ENCODE results near the gene CCDC34.

Gene CCDC34

DNA sequence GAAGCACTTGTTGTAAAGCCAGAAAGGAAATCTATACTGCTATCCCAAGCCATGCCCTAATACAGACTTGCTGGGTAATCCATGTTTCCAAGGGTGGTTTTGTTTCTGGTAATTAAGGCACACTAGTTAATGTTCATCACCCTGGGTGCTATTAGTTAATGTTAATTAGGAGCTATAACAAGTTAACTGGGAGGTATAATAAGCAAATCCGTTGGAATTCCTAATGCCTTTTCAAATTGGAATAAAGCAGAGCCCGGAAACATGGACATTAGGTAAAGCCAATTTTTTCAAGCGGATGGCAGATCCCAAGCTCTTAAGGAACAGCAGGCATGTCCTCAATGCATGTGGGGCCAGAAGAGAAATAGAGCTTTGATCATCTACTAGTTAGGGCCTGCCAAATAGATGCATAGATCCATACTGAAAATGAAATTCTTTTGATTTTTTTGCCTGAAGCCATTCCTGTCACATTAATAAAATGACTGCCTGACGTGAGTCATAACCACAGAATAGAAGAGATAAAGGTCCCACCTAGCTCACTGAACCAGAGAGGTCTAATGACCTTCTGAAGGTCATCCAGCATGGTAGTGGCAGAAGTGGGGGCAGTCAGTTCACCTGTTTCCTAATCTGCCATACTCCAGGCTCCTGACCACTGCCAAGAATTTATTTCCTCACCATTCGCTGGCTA lies 28.5 kb upstream of the CCDC34 start:
- no peak for DNase-seq

DNA sequence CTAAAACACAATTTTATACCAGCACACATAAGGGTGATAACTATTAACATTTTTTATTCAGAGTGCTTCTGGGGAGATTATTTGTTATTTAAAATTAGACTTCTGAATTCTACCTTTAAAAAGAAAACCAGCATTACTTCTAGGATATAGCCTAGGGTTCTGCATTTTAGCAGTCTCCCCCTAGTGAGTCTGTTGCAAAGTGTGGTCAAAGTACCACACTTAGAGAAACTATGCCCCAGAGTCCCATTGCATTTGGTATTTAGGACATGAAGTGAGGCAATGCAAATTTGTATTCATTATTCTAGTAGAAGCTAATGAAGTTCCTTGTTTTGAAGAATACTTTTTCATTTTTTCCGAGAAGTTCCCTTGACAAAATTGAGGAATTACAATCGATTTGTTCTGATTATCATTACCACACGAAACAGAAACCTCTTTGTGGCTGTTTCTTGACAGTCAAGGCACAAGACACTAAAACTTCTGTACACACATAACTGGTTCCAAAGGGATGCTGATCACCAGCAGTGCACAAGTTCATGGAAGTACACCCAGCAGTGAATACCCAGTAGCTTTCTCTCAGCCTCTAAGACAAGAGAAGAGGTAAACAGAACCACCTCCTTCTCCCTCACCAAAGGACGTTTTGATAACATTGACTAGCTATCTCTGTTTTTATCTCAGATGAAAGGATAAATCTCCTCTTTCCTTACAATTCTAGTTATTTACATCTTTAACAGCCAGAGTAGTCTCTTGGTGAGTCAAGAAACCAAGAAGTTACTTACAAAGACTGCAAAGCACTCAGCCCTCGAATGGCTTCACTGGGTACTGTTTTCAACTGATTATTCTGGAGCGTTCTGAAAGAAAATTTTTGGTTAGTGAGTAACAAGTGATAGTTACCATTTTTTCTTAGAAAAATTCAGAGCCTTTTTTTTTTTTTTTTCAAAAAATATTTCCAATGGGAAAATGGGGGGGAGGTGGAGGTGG lies 27.6 kb upstream of the CCDC34 start:
- DNase-seq = no peak

DNA sequence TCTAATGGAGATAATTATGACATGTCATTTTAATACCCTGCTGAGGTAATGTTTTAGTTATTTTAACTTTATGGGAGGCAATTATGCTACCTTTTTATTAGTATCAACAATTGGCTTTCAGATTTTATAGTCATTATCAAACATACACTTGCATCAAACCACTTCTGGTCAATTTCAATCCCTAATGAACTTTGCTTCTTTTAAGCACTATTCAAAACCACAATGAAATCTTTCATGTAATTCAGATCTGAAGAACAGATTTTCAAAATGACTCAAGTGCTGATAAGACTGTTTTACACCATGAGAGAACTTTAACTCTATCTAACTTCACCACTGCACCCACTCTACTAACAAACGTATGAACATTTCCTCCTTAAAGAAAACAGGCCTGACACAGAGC lies 25.9 kb upstream of the CCDC34 start:
- DNase-seq = no peak

DNA sequence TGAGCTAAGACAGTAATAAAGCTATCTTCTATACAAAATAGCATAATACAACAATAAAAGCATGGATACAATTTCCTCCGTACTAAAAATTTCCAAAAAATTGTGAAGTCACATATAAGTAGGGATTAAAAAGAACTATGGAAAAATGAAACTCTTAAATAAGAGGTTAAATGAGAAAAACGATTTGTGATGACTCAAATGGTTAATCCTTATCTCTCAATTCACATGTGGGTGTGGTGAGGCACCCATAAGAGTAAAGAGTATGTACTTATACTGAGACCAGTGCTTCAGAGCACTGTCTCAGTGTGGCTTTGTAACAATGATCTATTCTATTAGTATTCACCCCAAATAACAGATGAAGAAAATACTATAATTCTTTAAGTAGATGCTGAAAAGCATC lies 25.0 kb upstream of the CCDC34 start:
- DNase-seq = no peak

DNA sequence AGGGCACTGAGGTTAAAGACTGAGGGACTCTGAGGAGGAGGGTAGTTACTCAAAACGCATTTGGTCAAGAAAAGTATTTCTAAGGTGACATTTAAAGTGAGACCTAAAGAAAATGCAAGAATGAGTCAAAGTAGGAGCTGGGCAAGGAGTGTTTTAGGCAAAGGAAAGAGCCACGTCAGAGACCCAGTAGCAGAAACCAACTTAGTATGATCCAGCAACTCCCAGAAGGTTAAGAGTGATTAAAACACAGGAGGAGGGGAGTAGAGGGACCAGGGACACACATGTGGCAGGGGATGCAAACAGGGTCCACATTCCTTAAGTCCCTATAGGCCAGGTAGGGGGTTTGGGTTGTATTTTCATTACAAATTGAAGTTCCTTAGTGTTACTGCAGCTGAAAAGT lies 24.3 kb upstream of the CCDC34 start:
- DNase-seq = no peak

DNA sequence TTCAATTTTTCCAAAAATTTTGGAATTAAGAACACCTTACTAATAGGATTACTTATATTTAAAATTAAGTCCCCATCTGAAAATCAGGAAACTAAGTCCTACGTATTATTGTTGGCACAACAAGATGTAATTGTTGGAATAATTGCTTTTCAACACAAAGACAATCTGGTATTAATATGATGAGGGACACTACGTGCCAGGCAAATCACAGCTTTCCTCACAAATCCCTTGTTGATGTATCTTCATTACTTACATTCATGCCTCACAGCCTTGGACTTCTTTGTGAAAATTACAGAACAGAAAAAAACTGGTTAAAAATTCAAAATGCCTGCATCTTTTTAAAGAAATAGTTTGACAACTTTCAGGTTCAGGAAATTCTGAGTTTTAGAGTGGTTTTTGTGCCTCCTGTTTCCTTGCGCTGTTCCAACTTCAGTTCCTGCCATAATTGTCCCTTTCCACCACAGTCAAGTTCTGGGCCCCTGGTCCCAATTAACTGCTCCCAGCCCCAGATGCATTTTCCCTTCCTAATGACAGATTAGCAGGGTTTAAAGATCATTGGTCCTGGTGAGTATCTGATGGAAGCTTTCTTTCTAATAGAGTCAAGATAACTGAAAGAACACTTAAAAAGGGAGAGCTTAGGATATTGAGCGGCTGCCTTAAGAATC lies 23.3 kb upstream of the CCDC34 start:
- no peak for DNase-seq

DNA sequence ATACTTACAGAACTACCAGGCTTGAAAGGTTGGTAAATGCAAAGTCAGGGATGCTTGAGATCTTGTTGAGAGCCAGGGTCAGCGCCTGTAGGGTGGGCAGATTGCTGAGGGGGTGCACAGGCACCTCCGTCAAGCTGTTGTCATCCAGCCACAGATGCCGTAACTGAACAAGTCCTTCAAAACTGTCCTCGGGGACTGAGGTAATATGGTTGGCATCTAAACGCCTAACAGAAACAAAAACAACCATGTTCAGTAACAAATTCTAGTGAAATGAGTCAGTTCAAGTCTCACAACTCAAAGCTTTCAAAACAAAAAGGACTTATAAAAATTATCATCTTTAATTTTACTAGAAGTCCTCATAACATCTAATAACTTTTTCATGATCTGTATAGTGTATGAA lies 22.2 kb upstream of the CCDC34 start:
- no peak for DNase-seq

DNA sequence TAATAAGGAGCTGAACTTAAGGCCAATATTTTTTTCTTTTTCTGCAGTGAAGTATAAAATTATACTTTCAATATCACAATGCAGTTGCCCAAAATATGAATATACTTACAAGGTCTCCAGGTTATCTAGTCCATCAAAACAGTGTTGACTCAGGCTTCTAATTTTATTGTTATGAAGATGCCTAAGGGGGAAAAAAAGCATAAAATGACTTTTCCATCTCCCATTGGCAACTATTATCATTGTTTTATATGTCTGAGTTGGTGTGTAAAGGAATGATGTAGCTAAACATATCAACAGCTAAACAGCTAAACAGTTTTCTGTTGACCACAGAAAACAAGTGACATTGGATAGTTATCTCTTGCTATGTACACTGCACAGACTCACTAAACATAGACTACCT lies 21.2 kb upstream of the CCDC34 start:
- no peak for DNase-seq

DNA sequence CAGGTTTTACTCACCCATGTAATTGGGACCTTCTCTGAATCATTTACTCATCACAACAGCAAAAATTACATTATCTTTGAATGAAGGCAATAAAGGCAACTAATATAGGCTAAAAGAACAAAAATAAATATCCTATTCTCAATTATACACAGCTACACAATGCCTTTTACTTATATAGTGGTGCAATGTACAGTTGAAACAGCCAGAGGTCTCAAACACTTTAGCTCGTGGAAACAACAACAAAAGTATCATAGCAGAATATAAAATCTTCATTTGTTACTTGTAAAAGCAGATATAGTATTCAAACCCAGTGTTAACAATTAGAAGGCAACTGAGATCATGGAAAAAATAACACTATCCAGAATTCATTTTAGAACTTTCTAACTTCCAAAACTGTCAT lies 20.6 kb upstream of the CCDC34 start:
- no peak for DNase-seq

DNA sequence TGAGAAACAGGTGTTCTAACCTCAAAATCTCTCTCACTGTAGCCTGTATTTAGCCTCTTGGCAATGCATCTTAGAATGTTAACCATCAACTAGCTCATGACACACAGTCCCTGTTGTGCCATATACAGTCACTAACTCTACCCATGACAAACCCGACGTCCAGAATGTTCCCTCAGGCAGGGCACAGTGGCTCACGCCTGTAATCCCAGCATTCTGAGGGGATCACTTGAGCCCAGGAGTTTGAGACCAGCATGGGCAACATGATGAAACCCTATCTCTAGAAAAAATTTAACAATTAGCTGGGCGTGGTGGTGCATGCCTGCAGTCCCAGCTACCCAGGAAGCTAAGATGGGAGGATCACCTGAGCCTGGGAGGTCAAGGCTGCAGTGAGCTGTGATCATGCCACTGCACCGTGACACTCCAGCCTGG lies 18.2 kb upstream of the CCDC34 start:
- DNase-seq = no peak

DNA sequence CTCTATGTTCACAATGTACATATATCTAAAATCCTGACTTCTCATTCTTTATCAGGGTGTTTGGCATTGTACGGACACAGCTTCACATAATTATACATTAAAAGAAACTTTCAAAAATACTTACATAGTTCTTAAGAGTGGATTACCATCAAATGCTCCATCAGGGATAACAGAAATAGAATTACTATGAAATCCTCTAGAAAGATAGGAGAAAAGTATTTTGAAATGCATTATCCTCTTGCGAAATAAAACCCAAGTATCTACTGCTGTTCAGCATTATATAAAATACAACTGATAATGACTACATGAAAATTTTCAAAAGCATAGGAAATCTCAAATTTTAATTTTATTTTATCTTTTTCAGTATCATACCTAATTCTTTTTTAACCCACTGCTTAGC lies 17.8 kb upstream of the CCDC34 start:
- no peak for DNase-seq

DNA sequence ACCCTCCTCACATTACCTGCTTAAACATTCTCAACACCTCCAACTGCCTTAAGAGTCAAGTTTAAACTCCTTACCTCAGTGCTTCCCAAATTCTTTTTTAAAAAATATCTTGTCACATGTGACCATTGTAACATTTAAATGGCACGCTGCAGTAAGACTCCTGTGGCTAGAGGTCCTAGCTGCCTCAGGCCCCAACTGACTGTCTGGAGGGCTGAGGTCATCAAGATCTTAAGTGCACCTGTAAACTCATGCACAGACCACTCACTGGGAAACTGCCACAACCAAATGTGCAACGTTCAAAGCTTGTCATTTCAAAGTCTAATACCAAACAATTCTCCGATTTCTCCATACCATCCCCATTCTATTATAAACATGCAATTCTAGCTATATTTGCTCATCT lies 16.4 kb upstream of the CCDC34 start:
- DNase-seq = no peak

DNA sequence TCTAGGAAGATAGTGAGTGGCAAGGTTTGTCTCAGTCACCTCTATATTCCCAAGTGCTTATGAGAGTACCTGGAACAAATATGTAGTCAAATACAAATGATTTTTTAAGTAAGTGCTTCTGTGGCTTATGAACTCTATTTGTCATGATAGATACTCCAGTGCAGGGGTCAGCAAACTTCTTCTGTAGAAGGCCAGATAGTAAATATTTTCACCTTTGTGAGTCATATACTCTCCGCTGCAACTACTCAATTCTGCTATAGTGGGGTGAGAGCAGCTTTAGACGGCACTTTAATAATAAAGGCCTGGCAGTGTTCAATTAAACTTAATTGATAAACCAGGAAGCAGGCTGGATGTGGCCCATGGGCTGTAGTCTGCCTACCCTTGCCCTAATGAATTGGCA lies 12.4 kb upstream of the CCDC34 start:
- DNase-seq = no peak

DNA sequence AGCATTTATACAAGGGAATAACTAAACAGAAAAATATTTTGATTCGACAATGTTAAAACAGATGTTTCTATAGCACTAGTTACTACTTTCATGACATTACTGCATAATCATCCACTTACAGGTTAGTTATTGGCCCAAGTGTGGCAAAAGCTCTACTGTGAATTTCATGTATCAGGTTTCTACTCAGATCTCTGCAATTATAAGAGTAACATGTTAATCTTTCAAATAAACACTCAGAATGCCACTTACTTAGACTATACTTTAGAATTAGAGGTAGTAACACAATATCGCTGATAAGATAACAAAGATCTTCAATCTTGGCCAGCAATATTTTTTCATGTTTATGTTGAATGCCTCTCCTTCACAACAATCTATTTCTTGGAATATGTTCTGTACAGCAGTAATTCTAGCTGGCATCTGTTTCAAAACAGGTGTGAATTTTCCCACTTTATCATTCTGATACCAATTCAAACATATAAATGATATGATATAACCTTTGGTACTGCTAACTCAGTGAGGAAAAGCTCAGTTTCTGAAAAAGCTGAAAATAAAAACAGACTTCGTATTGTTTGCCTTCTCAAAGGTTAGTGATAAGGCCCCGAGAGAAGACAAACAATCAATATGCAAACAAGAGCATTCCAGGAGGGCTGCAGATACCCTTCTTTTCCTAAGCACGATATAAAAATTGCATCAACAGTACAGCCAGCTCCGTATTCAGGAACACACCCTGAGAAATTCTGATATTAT lies 11.0 kb upstream of the CCDC34 start:
- DNase-seq = no peak

DNA sequence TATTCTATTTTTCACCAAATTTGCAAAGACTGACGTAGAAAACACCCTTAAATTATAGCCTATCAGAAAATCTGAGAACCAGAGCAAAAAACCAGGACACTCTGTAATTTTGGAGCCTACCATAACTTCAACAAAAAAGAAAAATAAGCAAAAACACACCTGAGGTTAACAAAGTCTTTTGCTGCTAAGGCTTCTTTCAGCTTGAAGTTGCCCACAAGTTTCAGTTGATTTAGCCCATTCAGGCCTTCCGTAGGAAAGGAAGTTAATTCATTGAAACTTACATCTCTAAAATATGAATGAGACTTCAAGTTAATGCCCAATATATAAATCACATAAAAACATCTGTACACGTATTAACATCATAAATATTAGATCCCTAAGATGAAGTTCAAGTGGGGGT lies 10.4 kb upstream of the CCDC34 start:
- no peak for DNase-seq

DNA sequence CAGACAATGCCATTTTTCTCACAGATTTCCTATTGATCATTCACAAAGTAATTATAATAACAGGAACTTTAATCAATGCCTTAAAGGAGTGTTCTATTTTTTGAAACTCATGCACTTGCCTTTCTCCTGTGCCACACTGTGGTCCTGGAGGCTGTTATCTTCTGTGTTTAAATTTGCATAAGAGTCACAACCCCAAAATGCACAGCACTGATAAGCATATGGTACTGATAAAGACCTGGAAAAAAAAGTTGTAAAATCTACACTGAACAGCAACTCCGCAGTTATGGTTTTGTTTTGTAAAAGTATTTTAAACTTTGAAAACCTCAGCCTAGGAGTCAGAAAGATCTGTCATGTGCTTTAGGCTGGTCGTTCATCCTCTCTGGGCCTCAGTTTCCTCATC lies 9.1 kb upstream of the CCDC34 start:
- no peak for DNase-seq

DNA sequence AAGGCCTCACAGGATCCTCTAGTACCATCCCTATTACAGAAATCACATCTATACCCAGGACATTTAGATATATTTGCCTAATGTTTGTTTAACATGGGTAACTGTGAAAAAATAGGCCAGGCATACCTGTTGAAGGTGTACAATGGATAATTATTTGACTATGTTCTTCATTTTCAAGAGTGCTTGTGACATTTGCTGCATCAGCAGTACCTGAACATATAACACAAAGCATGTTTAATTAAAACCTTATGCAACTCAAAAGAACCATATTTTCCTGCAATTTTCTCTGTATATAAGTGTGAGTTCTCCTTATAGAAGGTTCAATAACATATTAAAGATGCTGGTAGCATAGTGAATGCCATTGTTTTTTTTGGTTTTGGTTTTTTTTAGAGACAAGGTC lies 8.5 kb upstream of the CCDC34 start:
- no peak for DNase-seq

DNA sequence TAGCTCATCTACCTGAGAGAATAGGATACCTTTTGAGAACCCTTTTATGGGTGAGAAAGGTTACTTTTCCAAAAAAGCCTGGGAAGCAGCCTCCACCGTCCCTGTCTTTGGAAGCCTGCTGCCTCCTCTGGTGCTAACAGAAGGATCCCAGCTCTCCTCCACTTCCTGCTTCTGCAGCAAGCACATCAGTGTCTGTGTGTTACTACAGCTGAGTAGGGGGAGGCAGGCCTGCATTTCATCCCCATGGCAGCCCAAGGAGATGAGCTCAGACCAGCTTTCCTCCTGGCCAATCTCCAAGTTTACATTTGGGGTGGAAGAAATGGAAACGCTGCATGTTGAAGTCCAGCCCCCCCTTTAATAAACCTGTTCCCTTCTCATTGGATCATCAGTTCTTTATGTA lies 7.4 kb upstream of the CCDC34 start:
- no peak for DNase-seq

DNA sequence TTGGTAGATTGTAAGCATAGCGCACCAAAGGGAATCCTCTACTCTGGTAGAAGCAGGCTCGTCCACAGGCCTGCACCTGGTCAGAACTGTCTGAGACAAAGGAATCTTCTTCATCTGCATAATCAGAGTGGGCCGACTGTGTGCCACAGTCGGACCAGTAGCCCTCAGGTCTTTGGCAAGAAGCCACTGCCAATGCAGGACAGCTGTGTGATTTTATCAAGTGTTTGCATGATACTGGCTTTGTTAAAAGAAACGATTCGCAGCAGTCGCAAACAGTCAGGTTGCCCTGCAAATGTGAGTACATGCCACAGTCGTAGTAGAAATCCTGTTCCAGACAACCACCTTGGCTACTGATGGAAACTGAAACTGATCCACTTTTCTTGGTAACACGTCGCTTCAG lies 4.9 kb upstream of the CCDC34 start:
- DNase-seq = no peak

DNA sequence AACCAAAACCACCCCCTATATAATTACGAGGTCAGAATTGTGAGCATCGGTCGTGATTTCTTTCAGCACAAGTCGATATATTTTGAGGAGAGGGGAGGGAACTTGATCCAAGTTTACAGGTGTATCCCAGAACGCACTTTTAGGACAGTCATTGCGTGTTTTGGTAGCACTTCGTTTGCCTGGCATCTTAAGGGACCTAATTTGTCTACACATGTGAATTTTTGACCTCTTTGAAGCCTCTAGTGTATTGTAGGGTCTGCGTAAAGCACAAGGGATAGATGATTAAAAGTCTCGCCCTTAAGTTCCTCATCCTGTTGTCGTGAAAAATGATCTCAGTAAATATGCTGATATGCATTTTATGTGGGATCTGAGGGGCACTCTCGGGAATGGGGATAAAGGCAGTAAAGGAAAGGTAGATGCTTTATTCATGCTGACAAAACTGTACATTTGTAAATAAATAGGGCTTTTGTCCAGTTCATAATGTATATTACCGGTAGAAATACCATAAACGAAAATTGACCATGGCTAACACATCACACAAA lies 632 bp upstream of the CCDC34 start:
- no peak for DNase-seq

DNA sequence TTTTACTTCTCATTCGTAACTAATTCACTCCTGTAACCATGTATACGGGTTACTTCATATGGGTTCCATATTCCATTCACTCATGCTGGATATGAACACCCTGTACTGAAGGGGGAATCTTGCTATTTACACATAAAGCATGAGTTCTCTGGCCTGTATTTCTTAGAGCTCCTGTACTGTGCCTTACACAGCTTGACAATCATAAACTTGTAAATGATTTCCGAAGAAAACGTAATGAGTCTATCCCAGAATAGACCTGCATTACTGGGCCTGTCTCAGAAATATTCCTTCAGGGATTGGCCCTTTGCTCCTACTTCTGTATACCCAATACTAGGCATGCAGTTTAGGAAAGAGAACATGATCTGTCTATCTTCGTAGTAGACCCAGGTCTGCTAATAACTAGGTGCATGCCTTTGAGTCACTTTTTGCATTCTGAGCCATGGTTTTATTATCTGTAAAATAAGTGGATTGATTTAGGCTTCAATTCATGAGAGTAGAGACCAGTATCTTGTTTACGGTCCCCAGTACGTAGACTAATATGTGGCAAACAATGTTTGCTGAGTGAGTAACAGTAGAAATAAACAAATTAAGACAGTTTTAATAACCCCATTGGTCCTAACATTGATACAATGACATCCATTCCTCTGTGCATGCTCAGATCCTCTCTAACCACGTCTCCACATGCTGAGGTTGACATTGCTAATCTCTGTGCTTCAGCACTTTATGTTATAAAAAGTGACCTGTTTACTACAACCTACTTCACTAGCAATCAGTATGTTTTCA lies 1.2 kb downstream of the CCDC34 start:
- DNase-seq = no peak

DNA sequence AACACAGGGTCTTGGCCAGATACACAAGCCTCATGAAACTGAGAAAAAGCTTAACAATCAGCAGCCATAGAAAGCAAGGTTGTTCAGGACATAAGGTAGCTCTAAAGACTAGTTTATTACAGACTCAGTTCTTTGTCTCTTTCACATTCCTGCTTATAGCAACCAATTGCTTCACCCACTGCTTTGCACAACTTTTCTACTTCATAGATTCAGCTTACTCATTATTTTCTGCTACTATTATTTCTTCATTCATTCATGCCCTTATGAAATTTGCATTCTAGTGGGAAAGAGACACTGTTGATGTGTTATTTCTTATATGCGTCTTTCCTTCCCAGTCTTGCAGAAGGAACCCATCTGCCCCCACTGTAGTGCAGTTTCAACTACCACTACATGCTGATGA lies 4.7 kb downstream of the CCDC34 start:
- no peak for DNase-seq

Measured in hippocampal formation (tissue), 2 donors.